H54 (cell line): ENCODE measurements around the gene AKAP6.

Source experiments
- DNase-seq: peaks from one replicate; pipeline ENCODE4 v3.0.0; 2011; ENCODE audit warnings: low spot score, mixed read lengths; ENCODE audit not compliant: insufficient read length
- FAIRE-seq: peaks from 3 replicates; lab custom pipeline; 2011; peaks lifted over from hg19 to GRCh38; lab: Jason Lieb, UNC
- POLR2A ChIP-seq: IDR thresholded peaks from 2 replicates; pipeline ENCODE4 v1.6.1; 2011; ENCODE audit warnings: low read depth, mild to moderate bottlenecking, low read length

AKAP6 gene

GRCh38 chr14:32329146-32329545 is at the start of gene AKAP6:
AKAP6 (plus strand) TSS chr14:32329298; CDS start chr14:32433494, 104,196 bp downstream.
- DNase-seq (no peak), FAIRE-seq (no peak)

GRCh38 chr14:32286602-32287001 is 42.5 kb upstream of the AKAP6 start:
- FAIRE-seq, result no peak
- no peak for DNase-seq
- no peak for TF ChIP-seq POLR2A

More at GRCh38 chr14:32329146-32329545, at the start of gene AKAP6:
- TF ChIP-seq POLR2A, result no peak

GRCh38 chr14:32296366-32296765 is 32.7 kb upstream of the AKAP6 start:
- DNase-seq (no peak), FAIRE-seq (no peak)
- no peak for TF ChIP-seq POLR2A

GRCh38 chr14:32298346-32298745 is 30.8 kb upstream of the AKAP6 start:
- FAIRE-seq (no peak), DNase-seq (no peak)
- TF ChIP-seq POLR2A, result no peak

GRCh38 chr14:32300136-32300535 is 29.0 kb upstream of the AKAP6 start:
- FAIRE-seq, result no peak
- no peak for TF ChIP-seq POLR2A

GRCh38 chr14:32303865-32304264 is 25.2 kb upstream of the AKAP6 start:
- no peak for TF ChIP-seq POLR2A
- FAIRE-seq (no peak), DNase-seq (no peak)

More at GRCh38 chr14:32300136-32300535, 29.0 kb upstream of the AKAP6 start:
- no peak for DNase-seq

- DNase-seq, result no peak
- TF ChIP-seq POLR2A, result no peak
- FAIRE-seq, result no peak
These were observed 24.8 kb upstream of the AKAP6 start for GRCh38 chr14:32304296-32304695.

- TF ChIP-seq POLR2A, result no peak
- no peak for DNase-seq
- no peak for FAIRE-seq
These were observed 22.5 kb upstream of the AKAP6 start for GRCh38 chr14:32306549-32306948.

- DNase-seq, result no peak
- no peak for FAIRE-seq
- no peak for TF ChIP-seq POLR2A
These were observed 21.1 kb upstream of the AKAP6 start for GRCh38 chr14:32307881-32308582.

GRCh38 chr14:32310876-32311275 is 18.2 kb upstream of the AKAP6 start:
- no peak for FAIRE-seq
- TF ChIP-seq POLR2A, result no peak
- no peak for DNase-seq

GRCh38 chr14:32311294-32312009 is 17.6 kb upstream of the AKAP6 start:
- no peak for TF ChIP-seq POLR2A
- FAIRE-seq, result no peak
- DNase-seq, result no peak

- no peak for TF ChIP-seq POLR2A
- FAIRE-seq, result no peak
- DNase-seq, result no peak
These were observed 17.1 kb upstream of the AKAP6 start for GRCh38 chr14:32312010-32312331.

- DNase-seq, result no peak
- FAIRE-seq, result no peak
- no peak for TF ChIP-seq POLR2A
These were observed 15.2 kb upstream of the AKAP6 start for GRCh38 chr14:32313844-32314376.

GRCh38 chr14:32318087-32318795 is 10.9 kb upstream of the AKAP6 start:
- DNase-seq, result no peak
- no peak for TF ChIP-seq POLR2A
- no peak for FAIRE-seq
